Natural killer cell treated with Interleukin-12 subunit alpha and Interleukin-12 subunit beta and Interleukin-15 and Interleukin-18, amount 100 ng/mL, for 72 hours (primary cell): ENCODE data around the gene KEAP1. TPM values are rescaled to one million over a fixed set of nuclear protein-coding genes. Genes with fewer than 3 reads are reported as not detected.
A peak's percentile ranks its signal among the peaks of the same experiment; 100 is the strongest.
"Not testable (repeated sequence)": the region's sequence is repeated elsewhere in the genome, so short reads cannot be mapped to it uniquely, and the experiment has no call there.

ENCODE experiments used
- ATAC-seq, 2 donors: fragments of 150-1000 bp; cut with Tn5 transposase in 1 of 2; sonication (Bioruptor Pico), chemical (Tn5 transposase) in 1 of 2; 2 replicates each; pipeline ENCODE4 v1.10.0; 2021
- DNase-seq: peaks from one replicate; pipeline ENCODE4 v3.0.0; 2022; ENCODE audit warnings: low spot score
- H3K27ac Mint-ChIP-seq, 2 donors: 1 replicate in 1 of 2; 2 replicates in 1 of 2; pipeline ENCODE4 v1.8.0; 2022; ENCODE audit warnings: mixed read lengths in 2 of 2, mild to moderate bottlenecking in 1 of 2, moderate library complexity in 1 of 2
- H3K27me3 Mint-ChIP-seq, 2 donors: 1 replicate in 1 of 2; 2 replicates in 1 of 2; pipeline ENCODE4 v1.8.0; 2022; ENCODE audit warnings: mixed read lengths in 2 of 2
- H3K36me3 Mint-ChIP-seq: one replicate; pipeline ENCODE4 v1.8.0; 2022; ENCODE audit warnings: mixed read lengths
- H3K4me1 Mint-ChIP-seq, 2 donors: 1 replicate in 1 of 2; 2 replicates in 1 of 2; pipeline ENCODE4 v1.8.0; 2022; ENCODE audit warnings: low read depth in 2 of 2, mixed read lengths in 2 of 2, mild to moderate bottlenecking in 1 of 2
- H3K4me3 Mint-ChIP-seq: one replicate; pipeline ENCODE4 v1.8.0; 2022; ENCODE audit warnings: mixed read lengths
- H3K9me3 Mint-ChIP-seq: 2 replicates; pipeline ENCODE4 v1.8.0; 2022; ENCODE audit warnings: mixed read lengths
- total RNA-seq, 2 donors: library from RNA; stranded (reverse); gene quantifications; one replicate each; pipeline ENCODE4 v1.2.3, GENCODE V29; 2022

Gene KEAP1
- total RNA-seq = 100 to 1,000 TPM in 1 of 2 donors, 10 to 100 TPM in 1; 94.0 to 118 TPM

- DNase-seq (no peak), ATAC-seq (peak in 1 of 2 donors; percentile 41)
- Mint-ChIP-seq H3K4me1 (peaks cover 34% of the 10 kb centered on the region in 2 donors), H3K36me3 (peaks cover 4% of the 10 kb centered on the region), H3K9me3 (no peaks in the 10 kb centered on the region), H3K27me3 (no peaks in the 10 kb centered on the region), H3K27ac (peak within 1 kb of the TSS; percentile 94), H3K4me3 (peak within 1 kb of the TSS; percentile 94)
Measured at GRCh38 chr19:10503002-10503789, at the start of gene KEAP1. Gene KEAP1, minus strand, starts transcription at chr19:10503356. Its CDS starts 3,323 bp downstream, at chr19:10500033.

DNA sequence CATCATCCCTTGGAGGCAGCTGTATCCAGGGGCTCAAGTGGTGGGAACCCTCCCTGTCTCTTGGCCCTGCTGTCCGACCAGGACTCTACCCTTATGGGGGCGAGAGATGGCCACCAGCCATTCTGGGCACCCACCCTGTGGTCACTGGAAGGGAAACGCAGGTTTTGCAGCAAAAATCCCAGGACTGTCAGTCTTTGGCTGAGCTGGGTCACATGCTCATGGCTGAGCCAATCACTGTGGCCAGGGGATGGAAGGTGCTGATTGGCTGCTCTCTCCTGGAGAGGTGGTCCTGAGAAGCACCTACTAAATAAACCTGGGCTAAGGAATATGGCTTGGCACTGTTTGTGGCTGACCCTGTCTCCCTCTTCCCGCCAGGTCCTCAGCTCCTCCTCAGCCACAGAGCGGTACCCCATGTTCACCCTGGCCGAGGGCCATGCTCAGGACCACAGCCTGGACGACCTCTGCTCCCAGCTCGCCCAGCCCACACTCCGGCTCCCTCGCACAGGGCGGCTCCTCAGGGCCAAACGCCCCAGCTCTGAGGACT, 49.4 kb upstream of the KEAP1 start:
- peak overlapping the region; percentile 90 to 96 for H3K27ac Mint-ChIP-seq
- no peaks in the 10 kb centered on the region for H3K9me3 Mint-ChIP-seq
- DNase-seq (no peak), ATAC-seq (peak; percentile 50 to 72)
- H3K4me1 Mint-ChIP-seq = peaks cover 31 to 41% of the 10 kb centered on the region in 2 donors
- no peaks in the 10 kb centered on the region for H3K27me3 Mint-ChIP-seq
- H3K36me3 Mint-ChIP-seq = no peaks in the 10 kb centered on the region
- H3K4me3 Mint-ChIP-seq = peak overlapping the region; percentile 68

DNA sequence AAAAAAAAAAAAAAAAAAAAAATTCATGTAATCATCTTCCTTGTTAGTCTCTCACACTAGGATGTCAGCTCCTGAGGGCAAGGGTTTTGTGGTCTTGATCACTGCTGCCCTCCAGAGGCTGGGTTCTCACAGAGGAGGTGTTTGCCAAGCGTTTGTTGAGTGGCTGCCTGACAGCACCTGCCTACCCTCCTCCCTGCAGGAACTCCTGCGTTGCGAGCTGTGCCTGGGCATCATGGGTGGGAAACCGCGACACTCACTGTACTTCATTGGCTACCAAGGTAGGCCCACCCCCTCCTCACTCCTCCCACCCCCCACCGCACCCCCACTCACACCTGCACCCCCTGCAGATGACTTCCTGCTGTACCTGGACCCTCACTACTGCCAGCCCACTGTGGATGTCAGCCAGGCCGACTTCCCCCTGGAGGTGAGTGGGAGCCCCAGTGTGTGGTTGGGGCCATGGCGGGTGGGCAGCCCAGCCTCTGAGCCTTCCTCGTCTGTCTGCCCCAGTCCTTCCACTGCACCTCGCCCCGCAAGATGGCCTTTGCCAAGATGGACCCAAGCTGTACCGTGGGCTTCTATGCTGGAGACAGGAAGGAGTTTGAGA, 48.6 kb upstream of the KEAP1 start:
- ATAC-seq = peak; percentile 47 to 73
- Mint-ChIP-seq H3K4me1 (peaks cover 31 to 41% of the 10 kb centered on the region in 2 donors), H3K27ac (peak overlapping the region; percentile 90 to 96), H3K36me3 (no peaks in the 10 kb centered on the region), H3K27me3 (no peaks in the 10 kb centered on the region), H3K4me3 (no peak overlapping the region), H3K9me3 (no peaks in the 10 kb centered on the region)
- DNase-seq = peak; percentile 77

GRCh38 chr19:10551006-10551405, 47.9 kb upstream of the KEAP1 start:
- H3K9me3 Mint-ChIP-seq, H3K4me3 Mint-ChIP-seq, DNase-seq, H3K27me3 Mint-ChIP-seq, ATAC-seq, H3K36me3 Mint-ChIP-seq: not testable (repeated sequence)
- peaks cover 30 to 39% of the 10 kb centered on the region in 2 donors for H3K4me1 Mint-ChIP-seq
- H3K27ac Mint-ChIP-seq = peak overlapping the region; percentile 90 to 96

DNA sequence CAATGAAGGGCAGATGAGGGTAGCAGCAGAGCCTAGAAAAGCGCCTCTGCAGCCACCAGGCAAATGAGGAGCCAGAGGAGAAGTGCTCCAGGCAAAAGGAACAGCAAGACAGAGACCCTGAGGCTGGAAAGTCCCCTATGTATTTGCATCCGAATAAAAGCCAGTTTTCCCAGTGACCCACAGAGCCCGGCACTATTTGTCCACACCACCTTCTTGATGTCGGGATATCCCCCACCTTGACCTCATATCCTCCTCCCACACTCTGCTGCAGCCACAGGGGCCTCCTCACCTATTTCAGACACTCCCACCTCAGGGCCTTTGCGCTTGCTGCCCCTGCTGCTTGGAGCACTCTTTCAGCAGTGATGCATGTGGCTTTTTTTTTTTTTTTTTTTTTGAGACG, 47.2 kb upstream of the KEAP1 start:
- Mint-ChIP-seq H3K36me3 (no peaks in the 10 kb centered on the region), H3K4me1 (peaks cover 25 to 36% of the 10 kb centered on the region in 2 donors), H3K4me3 (no peak overlapping the region), H3K9me3 (no peaks in the 10 kb centered on the region), H3K27ac (peak overlapping the region in 1 of 2 donors; percentile 48), H3K27me3 (no peaks in the 10 kb centered on the region)
- ATAC-seq (no peak), DNase-seq (no peak)

- H3K27ac Mint-ChIP-seq = no peak overlapping the region
- H3K4me1 Mint-ChIP-seq = peaks cover 30 to 40% of the 10 kb centered on the region in 2 donors
- no peaks in the 10 kb centered on the region for H3K36me3 Mint-ChIP-seq
- DNase-seq (no peak), ATAC-seq (no peak)
- H3K9me3 Mint-ChIP-seq = no peaks in the 10 kb centered on the region
- no peaks in the 10 kb centered on the region for H3K27me3 Mint-ChIP-seq
- no peak overlapping the region for H3K4me3 Mint-ChIP-seq
Measured at GRCh38 chr19:10549733-10550132, 46.6 kb upstream of the KEAP1 start.

DNA sequence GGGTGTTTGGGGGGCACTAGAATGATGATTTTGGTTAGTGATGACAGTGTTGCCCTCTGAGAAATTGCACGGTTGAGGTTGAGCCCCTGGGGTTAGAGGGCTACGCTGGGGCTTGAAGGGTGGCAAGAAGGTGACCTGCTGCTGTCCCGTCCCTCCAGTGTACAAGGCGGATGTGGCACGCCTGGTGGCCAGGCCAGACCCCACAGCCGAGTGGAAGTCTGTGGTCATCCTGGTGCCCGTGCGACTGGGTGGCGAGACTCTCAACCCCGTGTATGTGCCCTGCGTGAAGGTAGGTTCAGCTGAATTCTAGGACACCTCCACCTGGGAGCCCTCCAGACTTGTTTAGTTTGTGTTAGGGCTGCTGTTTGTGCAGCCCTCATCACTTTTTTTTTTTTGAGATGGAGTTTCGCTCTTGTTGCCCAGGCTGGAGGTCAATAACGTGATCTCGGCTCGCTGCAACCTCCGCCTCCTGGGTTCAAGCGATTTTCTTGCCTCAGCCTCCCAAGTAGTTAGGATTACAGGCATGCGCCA, 45.7 kb upstream of the KEAP1 start:
- Mint-ChIP-seq H3K27me3 (no peaks in the 10 kb centered on the region), H3K4me1 (peaks cover 25 to 33% of the 10 kb centered on the region in 2 donors), H3K27ac (no peak overlapping the region), H3K4me3 (no peak overlapping the region), H3K36me3 (no peaks in the 10 kb centered on the region), H3K9me3 (no peaks in the 10 kb centered on the region)
- no peak for DNase-seq
- ATAC-seq = no peak

DNA sequence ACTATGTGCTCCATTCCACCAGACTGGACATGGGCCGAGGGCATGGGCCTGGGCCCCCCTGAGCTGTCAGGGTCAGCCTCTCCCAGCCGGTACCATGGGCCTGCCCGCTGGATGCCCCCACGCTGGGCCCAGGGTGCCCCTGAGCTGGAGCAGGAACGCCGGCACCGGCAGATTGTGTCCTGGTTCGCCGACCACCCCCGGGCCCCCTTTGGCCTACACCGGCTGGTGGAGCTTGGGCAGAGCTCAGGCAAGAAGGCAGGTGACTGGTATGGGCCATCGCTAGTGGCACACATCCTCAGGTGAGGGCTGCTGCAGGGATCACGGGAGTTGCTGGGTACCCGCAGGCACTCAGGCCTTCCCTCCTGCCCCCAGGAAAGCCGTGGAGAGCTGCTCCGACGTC, 43.7 kb upstream of the KEAP1 start:
- no peak overlapping the region for H3K4me3 Mint-ChIP-seq
- DNase-seq (no peak), ATAC-seq (no peak)

DNA sequence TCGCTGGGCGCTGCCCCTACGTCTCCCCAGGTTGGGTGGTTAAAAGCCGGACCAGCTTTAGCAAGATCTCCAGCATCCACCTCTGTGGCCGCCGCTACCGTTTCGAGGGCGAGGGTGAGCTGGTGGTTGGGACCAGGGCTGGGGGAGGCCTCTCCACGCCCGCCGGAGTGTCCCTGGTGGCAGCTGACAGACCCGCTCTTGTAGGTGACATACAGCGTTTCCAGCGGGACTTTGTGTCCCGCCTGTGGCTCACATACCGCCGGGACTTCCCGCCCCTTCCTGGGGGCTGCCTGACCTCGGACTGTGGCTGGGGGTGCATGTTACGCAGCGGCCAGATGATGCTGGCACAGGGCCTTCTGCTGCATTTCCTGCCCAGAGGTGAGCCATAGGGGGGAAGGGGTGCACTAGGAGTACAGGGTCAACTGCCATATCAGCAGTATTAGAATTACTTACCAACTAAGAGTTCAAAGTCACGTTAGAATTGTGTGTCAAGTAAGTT, 41.6 kb upstream of the KEAP1 start:
- H3K27ac Mint-ChIP-seq = peak overlapping the region; percentile 79 to 87
- no peaks in the 10 kb centered on the region for H3K36me3 Mint-ChIP-seq
- H3K9me3 Mint-ChIP-seq = no peaks in the 10 kb centered on the region
- peaks cover 10 to 11% of the 10 kb centered on the region in 2 donors for H3K4me1 Mint-ChIP-seq
- DNase-seq (no peak), ATAC-seq (peak; percentile 11 to 28)
- peak overlapping the region; percentile 94 for H3K4me3 Mint-ChIP-seq
- H3K27me3 Mint-ChIP-seq = no peaks in the 10 kb centered on the region

More for the DNA sequence above, 43.7 kb upstream of the KEAP1 start:
- H3K27me3 Mint-ChIP-seq = no peaks in the 10 kb centered on the region
- no peaks in the 10 kb centered on the region for H3K9me3 Mint-ChIP-seq
- H3K27ac Mint-ChIP-seq = no peak overlapping the region
- H3K4me1 Mint-ChIP-seq = peaks cover 10 to 17% of the 10 kb centered on the region in 2 donors
- H3K36me3 Mint-ChIP-seq = no peaks in the 10 kb centered on the region

- H3K4me3 Mint-ChIP-seq = peak overlapping the region; percentile 94
- ATAC-seq (peak; percentile 49 to 58), DNase-seq (no peak)
- H3K27me3 Mint-ChIP-seq = no peaks in the 10 kb centered on the region
- H3K9me3 Mint-ChIP-seq = no peaks in the 10 kb centered on the region
- H3K27ac Mint-ChIP-seq = peak overlapping the region; percentile 79 to 87
- H3K36me3 Mint-ChIP-seq = no peaks in the 10 kb centered on the region
- peaks cover 10 to 11% of the 10 kb centered on the region in 2 donors for H3K4me1 Mint-ChIP-seq
Measured at GRCh38 chr19:10544242-10544752, 41.1 kb upstream of the KEAP1 start.

GRCh38 chr19:10543420-10544241, 40.5 kb upstream of the KEAP1 start, which contains the start of gene ATG4D:
Gene ATG4D, plus strand, starts transcription at chr19:10543904. Its CDS starts 187 bp downstream, at chr19:10544091.
- H3K27ac Mint-ChIP-seq = peak within 1 kb of the TSS; percentile 79 to 87
- no peaks in the 10 kb centered on the region for H3K27me3 Mint-ChIP-seq
- ATAC-seq (peak; percentile 89 to 92), DNase-seq (peak; percentile 80)
- no peaks in the 10 kb centered on the region for H3K36me3 Mint-ChIP-seq
- H3K9me3 Mint-ChIP-seq = no peaks in the 10 kb centered on the region
- H3K4me3 Mint-ChIP-seq = peak within 1 kb of the TSS; percentile 94
- H3K4me1 Mint-ChIP-seq = peaks cover 10 to 15% of the 10 kb centered on the region in 2 donors

DNA sequence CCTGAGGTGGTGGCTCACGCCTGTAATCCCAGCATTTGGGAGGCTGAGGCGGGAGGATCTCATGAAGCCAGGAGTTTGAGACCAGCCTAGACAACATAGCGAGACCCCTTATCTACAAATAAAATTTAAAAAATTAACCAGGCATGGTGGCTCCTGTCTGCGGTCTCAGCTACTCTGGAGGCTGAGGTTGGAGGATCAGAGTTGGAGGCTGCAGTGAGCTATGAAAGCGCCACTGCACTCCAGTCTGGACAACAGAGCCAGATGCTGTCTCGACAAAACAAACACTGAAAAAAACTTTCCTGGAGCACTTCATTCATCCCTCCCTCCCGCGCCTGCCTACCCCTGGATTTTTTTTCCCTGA, 39.9 kb upstream of the KEAP1 start:
- ATAC-seq = no peak
- no peak for DNase-seq
- Mint-ChIP-seq H3K4me3 (peak overlapping the region; percentile 66), H3K27me3 (no peaks in the 10 kb centered on the region), H3K27ac (peak overlapping the region in 1 of 2 donors; percentile 62), H3K9me3 (no peaks in the 10 kb centered on the region), H3K4me1 (peaks cover 10 to 16% of the 10 kb centered on the region in 2 donors), H3K36me3 (no peaks in the 10 kb centered on the region)

DNA sequence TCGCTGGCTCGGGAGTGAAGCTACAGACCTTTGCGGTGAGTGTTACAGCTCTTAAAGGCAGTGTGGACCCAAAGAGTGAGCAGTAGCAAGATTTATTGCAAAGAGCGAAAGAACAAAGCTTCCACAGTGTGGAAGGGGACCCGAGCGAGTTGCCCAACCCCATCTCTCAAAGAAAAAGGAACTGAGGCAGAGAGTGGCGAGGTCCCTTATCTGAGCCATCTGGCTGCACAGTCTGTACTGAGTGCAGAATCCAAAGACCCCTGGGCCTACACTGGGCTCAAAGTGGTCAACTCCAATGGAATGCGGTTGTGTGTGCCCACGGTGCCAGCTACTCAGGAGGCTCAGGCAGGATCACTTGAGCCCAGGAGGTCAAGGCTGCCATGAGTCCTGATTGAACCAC, 35.9 kb upstream of the KEAP1 start:
- H3K27ac Mint-ChIP-seq = peak overlapping the region in 1 of 2 donors; percentile 66

More for the DNA sequence above, 35.9 kb upstream of the KEAP1 start:
- DNase-seq, H3K27me3 Mint-ChIP-seq, H3K9me3 Mint-ChIP-seq, ATAC-seq, H3K36me3 Mint-ChIP-seq, H3K4me1 Mint-ChIP-seq: not testable (repeated sequence)
- H3K4me3 Mint-ChIP-seq = peak overlapping the region; percentile 42
